ENCODE results near the gene CACNA1H. TPM values are rescaled to one million over a fixed set of nuclear protein-coding genes. Genes with fewer than 3 reads are reported as not detected.
A peak's percentile ranks its signal among the peaks of the same experiment; 100 is the strongest.

The CACNA1H gene
- total RNA-seq, 2 experiments from 2014 or later = 0.37 to 1.3 TPM

DNA sequence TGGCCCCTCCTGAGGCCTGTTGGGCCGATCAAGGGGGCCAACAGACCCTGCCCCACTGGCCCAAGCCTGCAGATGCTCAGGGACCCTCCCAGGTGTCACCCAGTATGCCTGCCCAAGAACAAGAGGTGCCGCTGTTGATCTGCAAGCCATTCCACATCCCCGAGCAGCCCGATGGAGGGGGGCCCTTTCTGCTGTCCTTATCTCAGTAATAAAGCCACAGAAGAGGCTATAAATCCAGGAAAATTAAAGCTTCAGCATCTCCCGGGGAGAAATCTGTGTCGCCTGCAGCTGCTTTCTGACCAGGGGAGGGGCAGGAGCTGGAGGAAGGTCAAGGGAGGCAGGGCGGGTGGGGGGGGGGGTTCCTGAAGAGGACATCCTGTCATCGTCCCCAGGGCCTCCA lies 11.7 kb upstream of the CACNA1H start:
- Mint-ChIP-seq H3K27ac (no peak overlapping the region), H3K9me3 (ENCODE audit: low read depth) (no peaks in the 10 kb centered on the region), H3K36me3 (no peaks in the 10 kb centered on the region), H3K27me3 (no peaks in the 10 kb centered on the region), H3K4me3 (no peak overlapping the region), H3K4me1 (no peaks in the 10 kb centered on the region)
- DNase-seq = no peak
- ATAC-seq = no peak
- CTCF ChIA-PET = no interaction called here

DNA sequence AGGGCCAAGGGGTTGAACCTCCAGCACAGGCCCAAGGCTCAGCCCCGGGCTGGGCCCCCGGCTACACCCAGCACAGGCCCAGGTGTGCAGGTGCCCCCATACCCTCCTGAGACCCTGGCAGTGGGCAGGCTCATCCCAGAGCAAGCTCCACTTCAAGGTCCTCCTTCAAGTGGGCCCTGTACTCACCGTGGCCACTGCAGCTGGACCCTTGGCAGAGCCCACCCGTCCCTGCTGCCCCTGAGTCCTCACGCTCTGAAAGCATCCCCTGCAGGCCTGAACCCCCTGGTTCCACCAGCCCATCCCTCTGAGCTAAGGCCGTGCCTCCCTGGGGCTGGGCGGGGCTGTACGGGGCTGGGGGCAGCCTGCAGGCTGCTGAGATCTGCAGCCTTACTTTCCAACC lies 11.2 kb upstream of the CACNA1H start:
- Mint-ChIP-seq H3K4me1 (no peaks in the 10 kb centered on the region), H3K4me3 (no peak overlapping the region), H3K36me3 (no peaks in the 10 kb centered on the region), H3K27ac (no peak overlapping the region), H3K27me3 (no peaks in the 10 kb centered on the region), H3K9me3 (ENCODE audit: low read depth) (no peaks in the 10 kb centered on the region)
- ATAC-seq = no peak
- CTCF ChIA-PET = no interaction called here
- no peak for DNase-seq

DNA sequence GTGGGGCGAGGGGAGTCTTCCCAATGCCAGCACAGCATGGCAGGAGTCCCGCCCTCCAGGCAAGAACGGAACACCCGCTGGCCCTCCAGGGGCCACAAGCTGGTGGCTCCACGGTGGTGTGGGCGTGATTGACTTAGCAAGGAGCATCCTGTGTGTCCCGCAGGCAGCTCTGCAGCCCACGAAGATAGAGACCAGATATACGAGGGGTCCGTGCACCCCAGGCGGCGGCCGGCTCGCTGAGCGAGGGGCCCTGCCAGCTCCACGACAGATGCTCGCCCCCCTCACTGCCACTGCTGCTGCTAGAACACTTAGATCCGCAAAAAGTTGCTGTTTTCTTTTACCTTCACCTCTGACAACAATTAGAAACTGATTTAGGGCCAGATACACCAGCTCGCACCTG lies 10.0 kb upstream of the CACNA1H start:
- no peak overlapping the region for H3K4me3 Mint-ChIP-seq
- CTCF ChIA-PET = no interaction called here
- no peaks in the 10 kb centered on the region for H3K4me1 Mint-ChIP-seq
- ATAC-seq (no peak), DNase-seq (no peak)
- no peaks in the 10 kb centered on the region for H3K36me3 Mint-ChIP-seq
- no peak overlapping the region for H3K27ac Mint-ChIP-seq
- H3K9me3 Mint-ChIP-seq (ENCODE audit: low read depth) = peaks cover 2% of the 10 kb centered on the region
- no peaks in the 10 kb centered on the region for H3K27me3 Mint-ChIP-seq

DNA sequence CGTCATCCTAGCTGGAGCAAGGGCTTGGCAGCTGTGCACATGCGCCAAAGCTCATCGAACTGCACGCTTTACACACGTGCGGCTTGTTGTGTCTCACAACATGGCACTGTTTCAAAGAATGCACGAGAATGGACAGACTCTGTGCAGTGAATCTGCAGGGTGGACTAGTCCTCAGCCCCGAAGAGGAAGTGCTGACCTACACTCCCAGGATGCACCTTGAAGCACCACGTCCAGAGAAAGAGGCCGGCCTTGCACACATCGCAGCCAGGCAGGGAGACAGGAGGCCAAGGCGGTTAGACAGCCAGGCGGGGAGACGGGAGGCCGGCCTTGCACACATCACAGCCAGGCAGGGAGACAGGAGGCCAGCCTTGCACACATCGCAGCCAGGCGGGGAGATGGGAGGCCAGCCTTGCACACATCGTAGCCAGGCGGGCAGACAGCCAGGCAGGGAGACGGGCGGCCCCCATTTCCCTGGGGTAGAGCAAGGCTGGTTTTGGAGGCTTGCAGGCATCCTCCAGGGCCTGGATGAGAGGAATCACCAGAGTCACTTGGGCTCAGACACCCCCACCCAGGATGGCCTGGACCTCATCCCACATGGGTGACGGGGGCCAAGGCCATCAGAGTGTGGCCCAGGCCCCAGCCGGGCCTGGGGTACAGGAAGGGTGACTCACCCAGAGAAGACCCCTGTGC lies 9.0 kb upstream of the CACNA1H start:
- H3K4me3 Mint-ChIP-seq = no peak overlapping the region
- no peaks in the 10 kb centered on the region for H3K36me3 Mint-ChIP-seq
- CTCF ChIA-PET = no interaction called here
- DNase-seq (no peak), ATAC-seq (no peak)
- no peaks in the 10 kb centered on the region for H3K27me3 Mint-ChIP-seq
- H3K27ac Mint-ChIP-seq = no peak overlapping the region
- H3K4me1 Mint-ChIP-seq = no peaks in the 10 kb centered on the region
- H3K9me3 Mint-ChIP-seq (ENCODE audit: low read depth) = peaks cover 2% of the 10 kb centered on the region

DNA sequence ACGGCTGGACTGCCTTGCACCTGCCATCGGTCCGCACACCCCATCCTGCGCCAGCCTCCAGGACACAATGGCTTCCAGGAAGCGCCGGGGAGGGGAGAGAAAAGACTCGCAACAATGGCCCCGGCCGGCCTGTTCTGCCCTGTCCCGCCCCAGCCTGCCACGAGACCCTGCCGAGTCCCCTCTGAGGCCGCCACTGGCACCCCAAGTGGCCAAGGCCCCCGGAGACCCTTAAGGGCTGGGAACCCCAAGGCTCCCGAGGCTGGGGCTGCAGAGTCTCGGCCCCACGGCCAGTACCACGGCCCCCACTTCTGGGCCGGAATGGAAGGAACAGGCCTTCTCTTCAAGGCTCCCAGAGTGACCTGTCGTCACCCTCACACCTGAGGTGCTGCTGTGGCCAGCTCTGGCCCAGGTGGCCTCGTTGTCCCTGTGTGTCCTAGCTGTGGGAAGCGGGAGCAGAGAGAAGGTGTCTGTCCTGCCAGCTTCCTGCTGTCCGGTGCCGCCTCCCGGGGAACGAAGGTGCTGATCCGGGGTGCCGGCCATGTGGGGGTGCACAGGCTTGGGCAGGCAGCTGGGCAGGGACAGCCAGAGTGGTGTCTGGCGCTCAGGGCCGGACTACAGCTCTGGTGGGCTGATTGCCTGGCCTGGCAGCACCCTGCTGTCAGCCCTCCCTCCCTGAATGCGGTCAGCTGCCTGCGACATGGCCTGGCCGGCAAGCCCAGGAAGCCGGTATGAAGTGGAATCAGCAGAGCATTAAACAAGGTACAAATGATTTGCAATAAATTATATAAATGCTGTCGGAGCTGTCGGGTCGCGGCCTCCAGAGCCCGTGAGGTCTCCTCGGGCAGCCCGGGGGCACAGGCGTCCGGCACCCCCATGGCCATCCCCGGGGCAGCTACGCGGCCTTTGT lies 8.2 kb upstream of the CACNA1H start:
- Mint-ChIP-seq H3K4me3 (no peak overlapping the region), H3K9me3 (ENCODE audit: low read depth) (peaks cover 2% of the 10 kb centered on the region), H3K27ac (no peak overlapping the region), H3K27me3 (no peaks in the 10 kb centered on the region), H3K36me3 (no peaks in the 10 kb centered on the region), H3K4me1 (no peaks in the 10 kb centered on the region)
- no peak for DNase-seq
- ATAC-seq = no peak
- CTCF ChIA-PET = interaction anchor here (0.8 kb wide), 1 partner anchor 13 kb away, joined by 3 read pairs; no protein-coding TSS in a partner anchor

DNA sequence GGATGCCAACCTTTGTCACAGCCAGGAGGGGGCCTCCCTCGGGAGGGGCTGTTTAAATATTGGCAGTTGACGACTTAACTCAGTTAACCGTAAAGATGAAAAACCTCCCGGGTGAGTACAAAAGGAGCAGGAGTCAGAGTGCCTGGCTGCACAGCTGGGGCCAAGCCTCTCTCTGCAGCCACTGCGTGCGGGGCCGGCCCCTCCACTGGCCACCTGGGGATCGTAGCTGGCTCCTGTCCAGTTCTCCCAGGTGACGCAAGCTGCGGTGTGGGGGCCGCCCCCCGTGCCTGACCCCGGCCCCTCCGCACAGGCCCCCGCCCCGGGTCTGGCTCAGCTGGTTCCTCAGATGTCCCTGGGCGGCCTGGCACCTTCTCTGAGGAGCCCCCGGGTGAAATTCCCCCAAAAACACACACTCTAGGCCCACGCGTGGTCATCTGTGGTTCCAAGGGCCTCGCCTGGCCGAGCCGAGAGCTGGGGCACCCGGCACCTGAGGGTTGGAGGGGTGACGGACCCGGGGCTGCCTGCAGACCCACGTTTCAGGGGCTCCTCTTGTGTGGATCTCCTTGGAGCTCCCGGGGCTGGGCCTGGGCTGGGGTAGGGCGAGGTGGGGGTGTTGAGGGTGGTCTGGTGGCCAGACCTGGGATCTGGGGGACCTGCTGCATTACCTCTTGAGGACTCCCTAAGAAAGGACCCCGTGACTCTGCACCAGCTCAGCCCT lies 7.4 kb upstream of the CACNA1H start:
- Mint-ChIP-seq H3K4me3 (no peak overlapping the region), H3K36me3 (no peaks in the 10 kb centered on the region), H3K9me3 (ENCODE audit: low read depth) (peaks cover 2% of the 10 kb centered on the region), H3K27me3 (no peaks in the 10 kb centered on the region), H3K4me1 (no peaks in the 10 kb centered on the region), H3K27ac (no peak overlapping the region)
- DNase-seq = no peak
- no peak for ATAC-seq
- CTCF ChIA-PET = interaction anchor here (0.8 kb wide), 1 partner anchor 13 kb away, joined by 3 read pairs; no protein-coding TSS in a partner anchor

DNA sequence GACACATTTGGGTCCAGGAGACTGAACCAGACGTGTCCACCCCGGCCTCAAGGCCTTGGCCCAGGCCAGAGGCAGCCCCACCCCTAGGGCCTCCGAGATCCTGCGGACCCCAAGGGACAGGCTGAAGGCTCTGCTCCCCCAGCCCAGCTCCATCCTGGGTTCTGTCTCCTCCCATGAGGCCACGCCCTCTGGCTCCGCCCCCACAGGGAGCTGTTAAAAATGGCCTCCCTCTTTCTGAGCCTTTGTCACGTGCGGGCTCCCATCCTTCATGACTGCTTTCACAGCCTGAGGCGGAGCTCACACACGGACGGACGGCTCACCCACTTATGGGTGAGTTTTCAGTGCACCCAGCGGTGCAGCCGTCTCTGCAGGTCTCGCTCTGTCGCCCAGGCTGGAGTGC lies 6.5 kb upstream of the CACNA1H start:
- H3K4me3 Mint-ChIP-seq = no peak overlapping the region
- no peak for DNase-seq
- no peak overlapping the region for H3K27ac Mint-ChIP-seq
- no peaks in the 10 kb centered on the region for H3K4me1 Mint-ChIP-seq
- CTCF ChIA-PET = no interaction called here
- ATAC-seq = no peak
- H3K27me3 Mint-ChIP-seq = peaks cover 2% of the 10 kb centered on the region
- no peaks in the 10 kb centered on the region for H3K36me3 Mint-ChIP-seq
- H3K9me3 Mint-ChIP-seq (ENCODE audit: low read depth) = peaks cover 2% of the 10 kb centered on the region

DNA sequence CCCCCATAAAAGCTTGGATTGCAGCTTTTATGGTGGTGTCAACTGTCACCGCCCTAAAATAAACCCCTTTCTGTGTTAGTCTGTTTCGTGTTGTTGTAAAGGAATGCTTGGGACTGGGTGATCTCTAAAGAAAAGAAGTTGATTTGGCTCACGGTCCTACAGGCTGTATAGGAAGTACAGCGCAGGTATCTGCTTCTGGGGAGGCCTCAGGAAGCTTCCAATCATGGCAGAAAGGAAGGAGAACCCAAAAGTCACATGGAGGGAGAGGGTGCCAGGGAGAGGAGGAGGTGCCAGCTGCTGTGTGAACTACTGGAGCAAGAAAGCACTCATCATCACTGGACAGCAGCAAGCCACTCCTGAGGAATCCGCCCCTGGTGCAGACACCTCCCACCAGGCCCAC lies 5.9 kb upstream of the CACNA1H start:
- peaks cover 2% of the 10 kb centered on the region for H3K9me3 Mint-ChIP-seq (ENCODE audit: low read depth)
- no peak overlapping the region for H3K27ac Mint-ChIP-seq
- no peaks in the 10 kb centered on the region for H3K4me1 Mint-ChIP-seq
- no peak for ATAC-seq
- H3K4me3 Mint-ChIP-seq = no peak overlapping the region
- H3K36me3 Mint-ChIP-seq = no peaks in the 10 kb centered on the region
- DNase-seq = no peak
- H3K27me3 Mint-ChIP-seq = peaks cover 6% of the 10 kb centered on the region
- CTCF ChIA-PET = no interaction called here

DNA sequence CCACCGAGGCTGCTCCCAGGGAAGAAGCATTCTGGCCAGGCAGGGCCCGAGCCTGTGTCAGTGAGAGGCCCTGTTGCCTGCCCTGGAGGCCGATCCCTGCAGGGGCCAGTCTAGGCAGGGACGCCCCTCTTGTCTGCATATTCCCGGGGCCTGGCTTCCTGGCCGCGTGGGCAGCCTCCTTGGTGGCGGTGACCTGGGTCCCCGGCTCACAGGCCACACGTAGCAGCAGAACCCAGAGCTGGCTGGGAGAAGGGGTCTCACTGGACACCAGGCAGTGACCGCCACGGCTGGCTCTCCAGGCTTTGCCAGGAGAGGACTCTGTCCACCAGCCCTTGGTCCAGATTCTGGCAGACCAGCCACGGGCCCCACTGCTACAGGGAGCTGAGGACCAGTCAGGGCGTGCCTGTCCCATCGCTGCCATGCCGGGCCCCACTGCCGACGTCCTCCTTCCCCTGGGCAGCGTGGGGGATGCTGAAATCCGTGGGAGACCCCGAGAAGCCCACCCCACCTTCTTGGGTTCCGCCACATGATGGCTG lies 3.7 kb upstream of the CACNA1H start:
- H3K36me3 Mint-ChIP-seq = no peaks in the 10 kb centered on the region
- no peak overlapping the region for H3K27ac Mint-ChIP-seq
- no peak for DNase-seq
- H3K27me3 Mint-ChIP-seq = peaks cover 6% of the 10 kb centered on the region
- H3K9me3 Mint-ChIP-seq (ENCODE audit: low read depth) = peaks cover 2% of the 10 kb centered on the region
- CTCF ChIA-PET = no interaction called here
- no peaks in the 10 kb centered on the region for H3K4me1 Mint-ChIP-seq
- no peak for ATAC-seq
- no peak overlapping the region for H3K4me3 Mint-ChIP-seq

DNA sequence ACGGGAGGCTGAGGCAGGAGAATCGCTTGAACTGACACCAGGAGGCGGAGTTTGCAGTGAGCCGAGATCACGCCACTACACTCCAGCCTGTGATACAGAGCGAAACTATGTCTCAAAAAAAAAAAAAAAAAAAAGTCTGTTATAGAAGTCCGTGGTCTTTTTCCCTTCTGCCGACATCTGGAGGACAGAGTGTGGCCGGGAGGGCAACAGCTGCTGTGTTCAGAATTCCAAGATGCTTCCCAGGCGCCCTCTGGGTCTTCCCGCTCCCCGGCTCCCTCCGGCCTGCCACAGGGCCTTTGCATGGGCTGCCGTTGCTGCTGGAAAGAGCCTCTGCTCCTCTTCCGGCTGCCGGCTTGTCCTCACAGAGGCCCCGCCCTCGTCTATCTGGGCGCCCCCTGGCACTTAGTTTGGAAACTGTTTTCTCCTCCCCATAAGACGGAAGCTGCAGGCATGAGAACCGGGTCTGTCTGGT lies 2.4 kb upstream of the CACNA1H start:
- CTCF ChIA-PET = no interaction called here
- Mint-ChIP-seq H3K9me3 (ENCODE audit: low read depth) (peaks cover 2% of the 10 kb centered on the region), H3K4me3 (no peak overlapping the region), H3K27me3 (peaks cover 13% of the 10 kb centered on the region), H3K36me3 (no peaks in the 10 kb centered on the region), H3K4me1 (no peaks in the 10 kb centered on the region), H3K27ac (no peak overlapping the region)
- ATAC-seq (no peak), DNase-seq (no peak)

DNA sequence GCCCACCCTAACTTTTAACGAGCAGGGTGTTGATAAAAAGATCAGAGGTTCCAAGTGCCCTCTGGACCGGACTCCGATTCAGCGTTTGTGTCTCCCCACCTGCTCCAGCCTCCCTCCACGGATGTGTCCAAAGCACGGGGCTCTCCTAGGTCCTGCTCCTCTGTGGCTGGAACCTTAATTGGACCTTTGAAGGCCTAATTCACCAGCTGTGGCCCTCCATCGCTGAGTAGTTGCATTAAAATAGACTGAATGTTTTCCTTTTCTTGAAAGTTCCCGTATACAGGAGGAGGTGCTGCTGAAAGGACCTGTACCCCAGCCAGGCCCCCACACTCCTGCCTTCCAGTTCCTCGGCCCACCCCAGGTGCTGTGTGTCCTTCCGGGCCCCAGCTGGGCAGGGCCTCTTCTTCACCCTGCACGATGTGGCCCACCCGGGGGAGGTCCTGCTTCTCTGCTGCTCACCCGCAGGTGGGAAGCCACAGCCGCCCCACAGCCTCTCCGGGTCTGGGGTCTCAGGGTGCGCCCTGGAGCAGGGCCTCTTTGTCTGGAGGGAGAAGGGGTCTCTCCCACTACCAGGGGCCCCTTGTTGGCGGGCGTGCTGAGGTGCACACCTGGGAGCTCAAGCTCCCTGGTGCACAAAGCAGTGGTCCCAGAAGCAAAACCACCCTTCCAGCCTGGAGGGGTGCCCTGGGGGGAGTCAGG lies 1.3 kb upstream of the CACNA1H start:
- peaks cover 16% of the 10 kb centered on the region for H3K27me3 Mint-ChIP-seq
- H3K27ac Mint-ChIP-seq = no peak overlapping the region
- no peak overlapping the region for H3K4me3 Mint-ChIP-seq
- H3K9me3 Mint-ChIP-seq (ENCODE audit: low read depth) = peaks cover 2% of the 10 kb centered on the region
- ATAC-seq (no peak), DNase-seq (no peak)
- H3K36me3 Mint-ChIP-seq = no peaks in the 10 kb centered on the region
- CTCF ChIA-PET = no interaction called here
- no peaks in the 10 kb centered on the region for H3K4me1 Mint-ChIP-seq

DNA sequence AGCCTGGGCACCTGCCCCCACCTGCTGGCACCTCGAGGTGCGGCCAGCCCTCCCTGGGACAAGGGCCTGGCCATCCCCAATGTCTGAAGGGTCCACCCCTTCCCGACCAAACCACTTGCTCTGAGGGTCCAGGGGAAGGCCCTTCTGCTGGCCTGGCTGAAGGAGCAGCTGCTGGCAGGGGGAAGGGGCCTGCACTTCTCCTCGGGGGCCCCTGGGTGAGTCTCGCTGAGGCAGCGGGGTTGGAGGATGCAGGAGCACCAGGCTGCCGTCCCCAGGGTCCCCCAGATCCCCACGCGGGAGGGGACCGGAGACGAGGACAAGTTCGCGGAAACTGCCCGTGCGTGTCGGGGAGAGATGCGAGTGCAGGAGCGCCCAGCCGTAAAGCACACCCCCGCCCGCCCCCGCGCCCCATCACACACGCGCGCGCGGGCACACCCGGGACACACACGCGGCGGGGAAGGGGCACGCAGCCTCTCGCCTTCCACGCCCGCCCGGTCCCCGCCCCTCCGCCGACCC lies 725 bp upstream of the CACNA1H start:
- CTCF ChIA-PET = no interaction called here
- H3K4me1 Mint-ChIP-seq = no peaks in the 10 kb centered on the region
- H3K36me3 Mint-ChIP-seq = no peaks in the 10 kb centered on the region
- DNase-seq = no peak
- ATAC-seq = peak; percentile 35
- H3K4me3 Mint-ChIP-seq = no peak overlapping the region
- no peak overlapping the region for H3K27ac Mint-ChIP-seq
- peaks cover 16% of the 10 kb centered on the region for H3K27me3 Mint-ChIP-seq
- H3K9me3 Mint-ChIP-seq (ENCODE audit: low read depth) = peaks cover 2% of the 10 kb centered on the region
